Loucy (cell line): ENCODE data around the gene EIF2S1.

ENCODE experiments used
- H2AFZ ChIP-seq: fragments of 200-600 bp; sonication (generic); 2 replicates; pipeline ENCODE4 v1.6.0; 2016; ENCODE audit warnings: antibody characterized with exemption, mild to moderate bottlenecking, low read length, moderate library complexity
- H3F3A ChIP-seq: fragments of 200-600 bp; 2 replicates; pipeline ENCODE4 v1.6.0; 2016; ENCODE audit warnings: antibody characterized with exemption, low read depth, mild to moderate bottlenecking
- H3K27me3 ChIP-seq: fragments of 200-600 bp; sonication (generic); 2 replicates; pipeline ENCODE4 v1.6.1; 2014; ENCODE audit warnings: low read length, mild to moderate bottlenecking; ENCODE audit not compliant: insufficient read depth, poor library complexity, severe bottlenecking
- H3K36me3 ChIP-seq: fragments of 200-600 bp; sonication (generic); 2 replicates; pipeline ENCODE4 v1.6.1; 2016; ENCODE audit warnings: low read length; ENCODE audit not compliant: insufficient read depth
- H3K4me1 ChIP-seq: fragments of 200-600 bp; sonication (generic); 2 replicates; pipeline ENCODE4 v1.5.1; 2014; ENCODE audit warnings: low read length, mild to moderate bottlenecking; ENCODE audit not compliant: insufficient read depth, poor library complexity, severe bottlenecking
- H3K4me2 ChIP-seq: fragments of 200-600 bp; sonication (generic); 2 replicates; pipeline ENCODE4 v1.6.0; 2014; ENCODE audit warnings: antibody characterized with exemption, low read length, low read depth, mild to moderate bottlenecking; ENCODE audit not compliant: poor library complexity, severe bottlenecking
- H3K4me3 ChIP-seq: fragments of 200-600 bp; sonication (generic); 2 replicates; pipeline ENCODE4 v1.5.1; 2014; ENCODE audit warnings: low read length, mild to moderate bottlenecking, mixed read lengths; ENCODE audit not compliant: poor library complexity, severe bottlenecking
- H3K79me2 ChIP-seq: fragments of 200-600 bp; sonication (generic); 2 replicates; pipeline ENCODE4 v1.6.1; 2014; ENCODE audit warnings: low read length; ENCODE audit not compliant: insufficient read depth
- H3K9ac ChIP-seq: fragments of 200-600 bp; sonication (generic); 2 replicates; pipeline ENCODE4 v1.6.0; 2014; ENCODE audit warnings: mild to moderate bottlenecking, low read depth, low read length, moderate library complexity; ENCODE audit not compliant: poor library complexity, severe bottlenecking
- H3K9me2 ChIP-seq: fragments of 200-600 bp; sonication (generic); replicated peaks from 2 replicates; pipeline ENCODE4 v1.6.1; 2016; ENCODE audit warnings: low read depth, low read length, mixed read lengths
- H3K9me3 ChIP-seq: fragments of 200-600 bp; sonication (generic); 2 replicates; pipeline ENCODE4 v1.6.1; 2014; ENCODE audit warnings: mild to moderate bottlenecking, antibody characterized with exemption, low read length, low read depth; ENCODE audit not compliant: insufficient read depth
- H4K20me1 ChIP-seq: fragments of 200-600 bp; sonication (generic); 2 replicates; pipeline ENCODE4 v1.6.0; 2014; ENCODE audit warnings: antibody characterized with exemption, low read length, mild to moderate bottlenecking; ENCODE audit not compliant: insufficient read depth, poor library complexity, severe bottlenecking
- EZH2phosphoT487 ChIP-seq: fragments of 200-600 bp; IDR thresholded peaks from 2 replicates; pipeline ENCODE4 v1.6.1; 2018; ENCODE audit warnings: antibody characterized with exemption, mild to moderate bottlenecking, moderate library complexity, borderline replicate concordance
- TF ChIP-seq, protein P1 (sequence below): fragments of 200-600 bp; sonication (generic); conservative IDR thresholded peaks from 2 replicates; pipeline ENCODE4 v1.5.1; 2014; ENCODE audit warnings: mild to moderate bottlenecking, antibody characterized with exemption, low read length

Gene EIF2S1

DNA sequence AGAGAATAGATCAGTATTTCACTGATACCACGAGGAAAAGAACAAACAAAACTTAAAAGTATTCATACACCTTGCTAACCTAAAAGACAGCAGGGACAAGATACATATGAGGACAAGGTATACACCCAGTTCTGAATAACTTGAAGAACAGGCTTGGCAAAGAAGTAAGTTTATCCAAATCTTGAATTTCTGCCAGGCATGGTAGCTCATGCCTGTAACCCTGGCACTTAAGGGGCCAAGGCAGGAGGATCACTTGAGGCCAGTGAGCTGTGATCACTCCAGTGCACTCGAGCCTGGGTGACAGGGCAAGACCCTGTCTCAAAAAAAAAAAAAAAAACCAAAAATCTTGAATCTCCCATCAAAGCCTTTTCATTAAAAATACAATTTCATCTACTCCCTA, 25.0 kb downstream of the EIF2S1 start:
- no peaks in the 10 kb centered on the region for H3K79me2 ChIP-seq
- no peak overlapping the region for H3K9ac ChIP-seq
- no peaks in the 10 kb centered on the region for H4K20me1 ChIP-seq
- H3K9me3 ChIP-seq, result no peaks in the 10 kb centered on the region
- H3K27me3 ChIP-seq, result no peaks in the 10 kb centered on the region
- TF ChIP-seq, protein P1, sequence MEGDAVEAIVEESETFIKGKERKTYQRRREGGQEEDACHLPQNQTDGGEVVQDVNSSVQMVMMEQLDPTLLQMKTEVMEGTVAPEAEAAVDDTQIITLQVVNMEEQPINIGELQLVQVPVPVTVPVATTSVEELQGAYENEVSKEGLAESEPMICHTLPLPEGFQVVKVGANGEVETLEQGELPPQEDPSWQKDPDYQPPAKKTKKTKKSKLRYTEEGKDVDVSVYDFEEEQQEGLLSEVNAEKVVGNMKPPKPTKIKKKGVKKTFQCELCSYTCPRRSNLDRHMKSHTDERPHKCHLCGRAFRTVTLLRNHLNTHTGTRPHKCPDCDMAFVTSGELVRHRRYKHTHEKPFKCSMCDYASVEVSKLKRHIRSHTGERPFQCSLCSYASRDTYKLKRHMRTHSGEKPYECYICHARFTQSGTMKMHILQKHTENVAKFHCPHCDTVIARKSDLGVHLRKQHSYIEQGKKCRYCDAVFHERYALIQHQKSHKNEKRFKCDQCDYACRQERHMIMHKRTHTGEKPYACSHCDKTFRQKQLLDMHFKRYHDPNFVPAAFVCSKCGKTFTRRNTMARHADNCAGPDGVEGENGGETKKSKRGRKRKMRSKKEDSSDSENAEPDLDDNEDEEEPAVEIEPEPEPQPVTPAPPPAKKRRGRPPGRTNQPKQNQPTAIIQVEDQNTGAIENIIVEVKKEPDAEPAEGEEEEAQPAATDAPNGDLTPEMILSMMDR, result no peak
- no peak for TF ChIP-seq EZH2phosphoT487
- H3K4me3 ChIP-seq, result no peak overlapping the region
- no peak overlapping the region for H3K4me2 ChIP-seq
- peaks cover 66% of the 10 kb centered on the region for H3K36me3 ChIP-seq
- H2AFZ ChIP-seq, result no peak overlapping the region
- H3K4me1 ChIP-seq, result no peaks in the 10 kb centered on the region
- no peaks in the 10 kb centered on the region for H3F3A ChIP-seq
- H3K9me2 ChIP-seq, result no peaks in the 10 kb centered on the region

DNA sequence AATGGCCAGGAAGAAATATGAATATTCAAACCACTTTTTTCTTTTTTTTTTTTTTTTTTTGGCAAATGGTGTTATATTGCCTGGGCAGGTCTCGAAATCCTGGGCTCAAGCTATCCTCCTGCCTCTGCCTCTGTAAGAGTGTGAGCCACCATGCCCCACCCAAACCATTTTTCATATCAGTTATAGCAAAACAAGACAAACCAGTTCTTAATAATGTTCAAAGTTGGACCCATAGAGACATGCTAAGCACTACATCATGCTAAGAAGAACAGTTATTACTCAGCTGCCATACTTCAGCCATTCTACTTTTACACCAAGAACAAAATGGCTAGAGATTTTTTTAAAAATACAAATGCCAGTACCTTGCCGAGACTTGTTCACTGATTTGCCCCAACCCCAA, 25.5 kb downstream of the EIF2S1 start:
- Histone ChIP-seq H3K36me3 (peaks cover 61% of the 10 kb centered on the region), H3K4me1 (peaks cover under 1% of the 10 kb centered on the region), H2AFZ (no peak overlapping the region), H3K9me3 (no peaks in the 10 kb centered on the region), H3K9me2 (no peaks in the 10 kb centered on the region), H3K27me3 (no peaks in the 10 kb centered on the region), H3F3A (no peaks in the 10 kb centered on the region), H3K9ac (no peak overlapping the region), H4K20me1 (no peaks in the 10 kb centered on the region), H3K4me2 (no peak overlapping the region), H3K4me3 (no peak overlapping the region), H3K79me2 (no peaks in the 10 kb centered on the region)
- TF ChIP-seq, protein P1, result no peak
- TF ChIP-seq EZH2phosphoT487, result no peak

DNA sequence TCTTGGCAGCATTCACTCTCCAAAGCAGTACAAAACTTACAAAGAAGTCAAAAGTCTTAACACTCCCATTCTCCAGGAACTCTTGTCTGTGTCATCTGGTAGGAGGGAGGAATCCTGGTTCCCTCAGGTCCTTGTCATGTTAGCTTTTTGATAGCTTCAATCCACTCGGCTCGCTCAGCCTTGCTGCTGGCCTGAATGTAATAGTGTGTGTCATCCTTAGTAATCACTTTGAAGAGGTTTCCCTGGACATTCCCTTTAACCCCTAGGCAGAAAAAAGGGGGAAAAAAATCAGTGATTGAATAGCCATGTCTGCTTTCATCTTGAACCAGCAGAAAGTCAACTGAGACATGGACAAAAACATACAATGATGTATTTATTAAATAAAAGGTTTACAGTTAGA, 27.1 kb downstream of the EIF2S1 start:
- Histone ChIP-seq H3K79me2 (no peaks in the 10 kb centered on the region), H3K4me3 (no peak overlapping the region), H3F3A (no peaks in the 10 kb centered on the region), H3K9ac (no peak overlapping the region), H3K4me2 (no peak overlapping the region), H3K36me3 (peaks cover 45% of the 10 kb centered on the region), H3K27me3 (no peaks in the 10 kb centered on the region), H3K4me1 (peaks cover 11% of the 10 kb centered on the region), H3K9me2 (no peaks in the 10 kb centered on the region), H3K9me3 (no peaks in the 10 kb centered on the region), H4K20me1 (no peaks in the 10 kb centered on the region), H2AFZ (no peak overlapping the region)
- TF ChIP-seq EZH2phosphoT487, result no peak
- TF ChIP-seq, protein P1, result no peak
